ENCODE results near the gene ARHGAP24. TPM values are rescaled to one million over a fixed set of nuclear protein-coding genes. Genes with fewer than 3 reads are reported as not detected.

Gene ARHGAP24
- total RNA-seq, 1 experiment from 2014 or later, result 1.3 TPM

- no peaks in the 10 kb centered on the region for H3K79me2 ChIP-seq (ENCODE audit: insufficient read depth, low read length)
- CTCF ChIA-PET, result no interaction called here
- RAD21 ChIA-PET (ENCODE audit: low non-redundant PET in 1 of 2, low total read pairs in 2 of 2, uncharacterized antibody in 2 of 2, unreplicated experiment in 2 of 2), result no interaction called here
- no peaks in the 10 kb centered on the region for H4K20me1 ChIP-seq (ENCODE audit: insufficient read depth)
- BruUV-seq (replicated peaks), result no TSS peak
- no peak for TF ChIP-seq YY1 (IDR thresholded peaks at IDR 0.05; ENCODE audit: extremely low read depth, insufficient replicate concordance, low read depth, low read length)
- TF ChIP-seq CTCF (IDR thresholded peaks at IDR 0.05 in 2 of 3, conservative IDR thresholded peaks at IDR 0.05 in 1 of 3; ENCODE audit: borderline replicate concordance in 1 of 3, insufficient read depth in 1 of 3, low read depth in 2 of 3, low read length in 2 of 3), result no peak
- no peak for TF ChIP-seq CBX3 (IDR thresholded peaks at IDR 0.05; ENCODE audit: low read depth)
- TF ChIP-seq SP1 (IDR thresholded peaks at IDR 0.05; ENCODE audit: low read depth), result no peak
- no peak for TF ChIP-seq ZFX (IDR thresholded peaks at IDR 0.05)
- no peak for TF ChIP-seq TCF7L2 (IDR thresholded peaks at IDR 0.05; ENCODE audit: borderline replicate concordance, extremely low read depth, insufficient read depth, insufficient read length)
- TF ChIP-seq SRF (IDR thresholded peaks at IDR 0.05; ENCODE audit: low read depth), result no peak
- TF ChIP-seq EZH2 (IDR thresholded peaks at IDR 0.05), result no peak
- no peak for TF ChIP-seq JUND (IDR thresholded peaks at IDR 0.05)
- TF ChIP-seq FOSL1 (IDR thresholded peaks at IDR 0.05; ENCODE audit: low read depth), result no peak
- TF ChIP-seq ATF3 (IDR thresholded peaks at IDR 0.05), result no peak
- no peak for TF ChIP-seq POLR2A (IDR thresholded peaks at IDR 0.05; ENCODE audit: borderline replicate concordance, extremely low read depth, insufficient read depth, insufficient read length)
- no peak for TF ChIP-seq POLR2AphosphoS5 (IDR thresholded peaks at IDR 0.05; ENCODE audit: low read depth, low read length)
- TF ChIP-seq REST (IDR thresholded peaks at IDR 0.05; ENCODE audit: low read depth), result no peak
- no peak for ATAC-seq
- no peak overlapping the region for H2AFZ ChIP-seq (ENCODE audit: low read depth, low read length, poor library complexity, severe bottlenecking)
- no peak overlapping the region for H3K9ac ChIP-seq (ENCODE audit: low read length)
- DNase-seq (ENCODE audit: low read depth, low spot score), result no peak
- no peaks in the 10 kb centered on the region for H3K4me1 ChIP-seq (ENCODE audit: control insufficient read depth in 1 of 2, insufficient read depth in 2 of 2, low read length in 2 of 2)
- no peak overlapping the region for H3K27ac ChIP-seq (ENCODE audit: low read depth, low read length)
- H3K4me3 ChIP-seq (replicated peaks in 1 of 2; ENCODE audit: low read depth in 1 of 2, low read length in 2 of 2), result no peak overlapping the region
- intact Hi-C loops (cut with micrococcal nuclease), result no loop called here
- no peak overlapping the region for H3K4me2 ChIP-seq (ENCODE audit: low read length)
- H3K9me3 ChIP-seq (ENCODE audit: control insufficient read depth in 1 of 2, insufficient read depth in 1 of 2, low read depth in 1 of 2, low read length in 2 of 2), result no peaks in the 10 kb centered on the region
- no peaks in the 10 kb centered on the region for H3K9me2 ChIP-seq (ENCODE audit: insufficient read depth)
- POLR2A ChIA-PET, result no interaction called here
- no peaks in the 10 kb centered on the region for H3K36me3 ChIP-seq (ENCODE audit: control insufficient read depth in 1 of 2, insufficient read depth in 2 of 2, low read length in 2 of 2)
- H3K27me3 ChIP-seq (ENCODE audit: insufficient read depth, low read length), result no peaks in the 10 kb centered on the region
Measured at GRCh38 chr4:85836588-85837438, 361.9 kb downstream of the ARHGAP24 start.
